GM19025 (cell line): ENCODE data around the gene PUS1.
"Not testable (repeated sequence)": the region's sequence is repeated elsewhere in the genome, so short reads cannot be mapped to it uniquely, and the experiment has no call there.

Experiments
- ATAC-seq: cut with Tn5 transposase; IDR thresholded peaks from one replicate; pipeline ENCODE4 v1.9.1; 2021; ENCODE audit warnings: mild to moderate bottlenecking, low read depth, moderate library complexity; ENCODE audit not compliant: unreplicated experiment

Gene PUS1

GRCh38 chr12:131954460-131954859 lies 25.4 kb downstream of the PUS1 start:
- not testable (repeated sequence) for ATAC-seq

GRCh38 chr12:131959116-131959515 lies 30.0 kb downstream of the PUS1 start:
- ATAC-seq = no peak

GRCh38 chr12:131959641-131960589 lies 30.8 kb downstream of the PUS1 start:
- no peak for ATAC-seq

GRCh38 chr12:131960590-131961325 lies 31.7 kb downstream of the PUS1 start:
- not testable (repeated sequence) for ATAC-seq

- ATAC-seq = not testable (repeated sequence)
These were observed 32.3 kb downstream of the PUS1 start for GRCh38 chr12:131961328-131961727.

- ATAC-seq = no peak
These were observed 33.0 kb downstream of the PUS1 start for GRCh38 chr12:131962069-131962468.

- no peak for ATAC-seq
These were observed 34.3 kb downstream of the PUS1 start for GRCh38 chr12:131963381-131963780.

- no peak for ATAC-seq
These were observed 36.0 kb downstream of the PUS1 start for GRCh38 chr12:131965073-131965472.

- ATAC-seq = no peak
These were observed 42.1 kb downstream of the PUS1 start for GRCh38 chr12:131971226-131971625.

GRCh38 chr12:131975228-131975627 lies 46.2 kb downstream of the PUS1 start:
- no peak for ATAC-seq

- ATAC-seq = no peak
These were observed 50.5 kb downstream of the PUS1 start for GRCh38 chr12:131979606-131980005.

- no peak for ATAC-seq
These were observed 51.2 kb downstream of the PUS1 start for GRCh38 chr12:131980263-131980662.

- ATAC-seq = no peak
These were observed 52.3 kb downstream of the PUS1 start for GRCh38 chr12:131981388-131981787.

- no peak for ATAC-seq
These were observed 53.0 kb downstream of the PUS1 start for GRCh38 chr12:131982041-131982440.

GRCh38 chr12:131983026-131983425 lies 54.0 kb downstream of the PUS1 start:
- no peak for ATAC-seq

- no peak for ATAC-seq
These were observed 54.5 kb downstream of the PUS1 start for GRCh38 chr12:131983554-131983953.

GRCh38 chr12:131984334-131984733 lies 55.3 kb downstream of the PUS1 start:
- ATAC-seq = no peak

GRCh38 chr12:131985510-131985875 lies 56.4 kb downstream of the PUS1 start:
- ATAC-seq = not testable (repeated sequence)

GRCh38 chr12:131986361-131986760 lies 57.3 kb downstream of the PUS1 start:
- no peak for ATAC-seq

GRCh38 chr12:131986910-131987309 lies 57.8 kb downstream of the PUS1 start:
- no peak for ATAC-seq

- no peak for ATAC-seq
These were observed 58.5 kb downstream of the PUS1 start for GRCh38 chr12:131987552-131987951.
